HG03196 (cell line): ENCODE results near the gene TRA2A.
"Not testable (repeated sequence)": the region's sequence is repeated elsewhere in the genome, so short reads cannot be mapped to it uniquely, and the experiment has no call there.

Source experiments
- ATAC-seq: cut with Tn5 transposase; IDR thresholded peaks from one replicate; pipeline ENCODE4 v1.9.1; 2021; ENCODE audit not compliant: unreplicated experiment

Gene TRA2A

GRCh38 chr7:23513746-23514145, 18.0 kb downstream of the TRA2A start:
- not testable (repeated sequence) for ATAC-seq

GRCh38 chr7:23494009-23494408, 37.8 kb downstream of the TRA2A start:
- no peak for ATAC-seq

GRCh38 chr7:23491502-23491901, 40.3 kb downstream of the TRA2A start:
- ATAC-seq = no peak

- ATAC-seq = peak; percentile 88
These were observed 41.2 kb downstream of the TRA2A start for GRCh38 chr7:23490357-23491135.

GRCh38 chr7:23488714-23489113, 43.1 kb downstream of the TRA2A start:
- ATAC-seq = not testable (repeated sequence)

- no peak for ATAC-seq
These were observed 44.1 kb downstream of the TRA2A start for GRCh38 chr7:23487670-23488069.

- ATAC-seq = no peak
These were observed 45.6 kb downstream of the TRA2A start for GRCh38 chr7:23486002-23486773.

GRCh38 chr7:23482686-23483085, 49.1 kb downstream of the TRA2A start:
- ATAC-seq = no peak

GRCh38 chr7:23477962-23478866, 53.6 kb downstream of the TRA2A start:
- no peak for ATAC-seq

- no peak for ATAC-seq
These were observed 54.7 kb downstream of the TRA2A start for GRCh38 chr7:23477157-23477499.

GRCh38 chr7:23476286-23477156, 55.3 kb downstream of the TRA2A start:
- ATAC-seq = no peak

GRCh38 chr7:23475576-23475839, 56.3 kb downstream of the TRA2A start:
- no peak for ATAC-seq

- ATAC-seq = no peak
These were observed 56.8 kb downstream of the TRA2A start for GRCh38 chr7:23474829-23475575.

GRCh38 chr7:23474094-23474828, 57.5 kb downstream of the TRA2A start:
- peak; percentile 62 for ATAC-seq

- ATAC-seq = no peak
These were observed 58.0 kb downstream of the TRA2A start for GRCh38 chr7:23473844-23474093.

- ATAC-seq = no peak
These were observed 58.6 kb downstream of the TRA2A start for GRCh38 chr7:23472956-23473843.

- ATAC-seq = no peak
These were observed 59.2 kb downstream of the TRA2A start for GRCh38 chr7:23472556-23472955.

- ATAC-seq = no peak
These were observed 59.7 kb downstream of the TRA2A start for GRCh38 chr7:23472046-23472445.
